ENCODE results near the gene PEX10. TPM values are rescaled to one million over a fixed set of nuclear protein-coding genes. Genes with fewer than 3 reads are reported as not detected.

The PEX10 gene
- total RNA-seq, 1 experiment from 2014 or later, result 27.6 TPM

GRCh38 chr1:2438038-2438437 is 25.7 kb upstream of the PEX10 start:
- TF ChIP-seq CTCF (conservative IDR thresholded peaks at IDR 0.05; ENCODE audit: low read depth, low read length), result no peak
- TF ChIP-seq EZH2 (IDR thresholded peaks at IDR 0.05; ENCODE audit: borderline replicate concordance, low read depth, low read length, poor library complexity, severe bottlenecking), result no peak
- H3K4me1 ChIP-seq (ENCODE audit: insufficient read depth, low read length, poor library complexity, severe bottlenecking), result peaks cover 2% of the 10 kb centered on the region
- DNase-seq (ENCODE audit: low spot score), result no peak
- no TSS peak for BruUV-seq (replicated peaks)
- H3K27me3 ChIP-seq (replicated peaks; ENCODE audit: insufficient read depth, low read depth, low read length, poor library complexity), result peaks cover 51% of the 10 kb centered on the region
- POLR2A ChIA-PET (ENCODE audit: low non-redundant PET), result no interaction called here
- H3K36me3 ChIP-seq (ENCODE audit: insufficient read depth, low read length, poor library complexity, severe bottlenecking), result no peaks in the 10 kb centered on the region
- no peak overlapping the region for H3K4me3 ChIP-seq (ENCODE audit: low read depth, low read length, poor library complexity, severe bottlenecking)
- no peak overlapping the region for H3K27ac ChIP-seq (ENCODE audit: low read depth, low read length, poor library complexity, severe bottlenecking)
- intact Hi-C loops (cut with micrococcal nuclease; ENCODE audit: unreplicated experiment), result no loop called here
- no peaks in the 10 kb centered on the region for H3K9me3 ChIP-seq (ENCODE audit: low read depth, low read length, poor library complexity, severe bottlenecking)
- CTCF ChIA-PET, result no interaction called here

- H3K4me3 ChIP-seq (ENCODE audit: low read depth, low read length, poor library complexity, severe bottlenecking), result no peak overlapping the region
- TF ChIP-seq EZH2 (IDR thresholded peaks at IDR 0.05; ENCODE audit: borderline replicate concordance, low read depth, low read length, poor library complexity, severe bottlenecking) (no peak), CTCF (conservative IDR thresholded peaks at IDR 0.05; ENCODE audit: low read depth, low read length) (no peak)
These were observed 25.3 kb upstream of the PEX10 start for GRCh38 chr1:2437617-2438016.

GRCh38 chr1:2436876-2437275 is 24.5 kb upstream of the PEX10 start:
- TF ChIP-seq EZH2 (IDR thresholded peaks at IDR 0.05; ENCODE audit: borderline replicate concordance, low read depth, low read length, poor library complexity, severe bottlenecking) (no peak), CTCF (conservative IDR thresholded peaks at IDR 0.05; ENCODE audit: low read depth, low read length) (no peak)
- no peak overlapping the region for H3K27ac ChIP-seq (ENCODE audit: low read depth, low read length, poor library complexity, severe bottlenecking)
- H3K9me3 ChIP-seq (ENCODE audit: low read depth, low read length, poor library complexity, severe bottlenecking), result no peaks in the 10 kb centered on the region
- peaks cover 51% of the 10 kb centered on the region for H3K27me3 ChIP-seq (replicated peaks; ENCODE audit: insufficient read depth, low read depth, low read length, poor library complexity)
- no TSS peak for BruUV-seq (replicated peaks)
- intact Hi-C loops (cut with micrococcal nuclease; ENCODE audit: unreplicated experiment), result no loop called here
- ChIA-PET POLR2A (ENCODE audit: low non-redundant PET) (no interaction called here), CTCF (no interaction called here)
- no peak for DNase-seq (ENCODE audit: low spot score)
- H3K4me3 ChIP-seq (ENCODE audit: low read depth, low read length, poor library complexity, severe bottlenecking), result no peak overlapping the region
- H3K4me1 ChIP-seq (ENCODE audit: insufficient read depth, low read length, poor library complexity, severe bottlenecking), result no peaks in the 10 kb centered on the region
- H3K36me3 ChIP-seq (ENCODE audit: insufficient read depth, low read length, poor library complexity, severe bottlenecking), result no peaks in the 10 kb centered on the region

More at GRCh38 chr1:2437617-2438016, 25.3 kb upstream of the PEX10 start:
- H3K36me3 ChIP-seq (ENCODE audit: insufficient read depth, low read length, poor library complexity, severe bottlenecking), result no peaks in the 10 kb centered on the region
- intact Hi-C loops (cut with micrococcal nuclease; ENCODE audit: unreplicated experiment), result no loop called here
- H3K27ac ChIP-seq (ENCODE audit: low read depth, low read length, poor library complexity, severe bottlenecking), result no peak overlapping the region
- no TSS peak for BruUV-seq (replicated peaks)
- no peaks in the 10 kb centered on the region for H3K4me1 ChIP-seq (ENCODE audit: insufficient read depth, low read length, poor library complexity, severe bottlenecking)
- ChIA-PET CTCF (no interaction called here), POLR2A (ENCODE audit: low non-redundant PET) (no interaction called here)
- H3K9me3 ChIP-seq (ENCODE audit: low read depth, low read length, poor library complexity, severe bottlenecking), result no peaks in the 10 kb centered on the region
- DNase-seq (ENCODE audit: low spot score), result no peak
- H3K27me3 ChIP-seq (replicated peaks; ENCODE audit: insufficient read depth, low read depth, low read length, poor library complexity), result peaks cover 51% of the 10 kb centered on the region

All from A673 (cell line).